PC-3 (cell line): ENCODE data around the gene ZPBP.

Experiments
- EZH2 ChIP-seq: fragments of 300-600 bp; sonication (generic); IDR thresholded peaks from one replicate; pipeline ENCODE4 v1.6.1; 2017; ENCODE audit warnings: antibody characterized with exemption, mild to moderate bottlenecking, low read length; ENCODE audit not compliant: unreplicated experiment
- TF ChIP-seq, protein P1 (sequence below): fragments of 300-600 bp; sonication (generic); conservative IDR thresholded peaks from 2 replicates; pipeline ENCODE4 v1.5.1; 2017; ENCODE audit warnings: antibody characterized with exemption, low read depth, mild to moderate bottlenecking, low read length

DNA sequence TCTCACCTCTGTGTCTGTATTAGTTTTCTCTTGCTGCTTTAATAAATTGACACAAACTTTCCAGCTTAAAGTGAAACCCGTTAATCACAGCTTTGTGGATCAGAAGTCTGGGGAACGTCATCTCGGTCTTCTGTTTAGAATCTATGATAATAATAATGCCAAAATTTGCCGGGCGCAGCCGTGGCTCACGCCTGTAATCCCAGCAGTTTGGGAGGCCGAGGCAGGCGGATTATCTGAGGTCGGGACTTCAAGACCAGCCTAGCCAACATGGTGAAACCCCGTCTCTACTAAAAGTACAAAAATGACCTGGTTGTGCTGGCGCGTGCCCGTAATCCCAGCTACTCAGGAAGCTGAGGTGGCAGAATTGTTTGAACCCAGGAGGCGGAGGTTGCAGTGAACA lies 8.8 kb upstream of the ZPBP start:
- TF ChIP-seq, protein P1, sequence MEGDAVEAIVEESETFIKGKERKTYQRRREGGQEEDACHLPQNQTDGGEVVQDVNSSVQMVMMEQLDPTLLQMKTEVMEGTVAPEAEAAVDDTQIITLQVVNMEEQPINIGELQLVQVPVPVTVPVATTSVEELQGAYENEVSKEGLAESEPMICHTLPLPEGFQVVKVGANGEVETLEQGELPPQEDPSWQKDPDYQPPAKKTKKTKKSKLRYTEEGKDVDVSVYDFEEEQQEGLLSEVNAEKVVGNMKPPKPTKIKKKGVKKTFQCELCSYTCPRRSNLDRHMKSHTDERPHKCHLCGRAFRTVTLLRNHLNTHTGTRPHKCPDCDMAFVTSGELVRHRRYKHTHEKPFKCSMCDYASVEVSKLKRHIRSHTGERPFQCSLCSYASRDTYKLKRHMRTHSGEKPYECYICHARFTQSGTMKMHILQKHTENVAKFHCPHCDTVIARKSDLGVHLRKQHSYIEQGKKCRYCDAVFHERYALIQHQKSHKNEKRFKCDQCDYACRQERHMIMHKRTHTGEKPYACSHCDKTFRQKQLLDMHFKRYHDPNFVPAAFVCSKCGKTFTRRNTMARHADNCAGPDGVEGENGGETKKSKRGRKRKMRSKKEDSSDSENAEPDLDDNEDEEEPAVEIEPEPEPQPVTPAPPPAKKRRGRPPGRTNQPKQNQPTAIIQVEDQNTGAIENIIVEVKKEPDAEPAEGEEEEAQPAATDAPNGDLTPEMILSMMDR = no peak
- TF ChIP-seq EZH2 = no peak
